HG02852 (cell line): ENCODE results near the gene JMJD1C.
A peak's percentile ranks its signal among the peaks of the same experiment; 100 is the strongest.
"Not testable (repeated sequence)": the region's sequence is repeated elsewhere in the genome, so short reads cannot be mapped to it uniquely, and the experiment has no call there.

Experiments
- ATAC-seq: cut with Tn5 transposase; IDR thresholded peaks from one replicate; pipeline ENCODE4 v1.9.1; 2021; ENCODE audit warnings: mild to moderate bottlenecking, moderate library complexity; ENCODE audit not compliant: unreplicated experiment

The JMJD1C gene

DNA sequence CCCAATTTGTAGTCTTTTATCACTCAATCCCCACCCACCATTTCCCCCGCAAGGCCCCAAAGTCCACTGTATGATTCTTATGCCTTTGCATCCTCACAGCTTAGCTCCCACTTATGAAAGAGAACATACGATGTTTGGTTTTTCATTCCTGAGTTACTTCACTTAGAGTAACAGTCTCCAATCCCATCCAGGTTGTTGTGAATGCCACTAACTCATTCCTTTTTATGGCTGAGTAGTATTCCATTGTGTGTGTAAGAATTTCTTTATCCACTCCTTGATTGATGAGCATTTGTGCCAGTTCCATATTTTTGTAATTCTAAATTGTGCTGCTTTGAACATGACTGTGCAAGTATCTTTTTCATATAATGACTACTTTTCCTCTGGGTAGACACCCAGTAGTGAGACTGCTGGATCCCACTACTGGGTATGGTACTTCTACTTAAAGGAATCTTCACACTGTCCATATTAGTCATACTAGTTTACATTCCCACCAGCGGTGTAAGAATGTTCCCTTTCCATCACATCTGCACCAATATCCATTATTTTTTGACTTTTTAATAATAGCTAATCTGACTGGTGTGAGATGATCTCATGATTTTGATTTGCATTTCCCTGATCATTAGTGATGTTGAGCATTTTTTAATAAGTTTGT is 152.6 kb downstream of the JMJD1C start:
- no peak for ATAC-seq

DNA sequence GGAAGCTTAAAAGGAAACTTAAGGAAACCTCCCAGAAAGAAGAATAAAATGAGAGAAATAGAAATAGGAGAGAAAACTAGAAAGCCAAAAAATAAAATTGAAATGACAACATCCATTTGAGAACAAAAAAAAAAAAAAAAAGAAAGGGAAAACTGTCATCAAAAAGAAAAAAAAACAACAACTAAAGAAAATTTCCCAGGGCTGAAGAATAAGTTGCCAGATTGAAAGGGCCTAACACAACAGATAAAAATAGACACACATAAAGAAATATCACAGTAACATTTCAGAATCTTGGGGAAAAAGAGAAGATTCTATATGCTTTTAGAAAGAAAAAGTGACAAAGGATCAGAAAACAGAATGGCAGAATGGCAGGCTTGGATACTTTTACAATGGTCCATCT is 157.1 kb downstream of the JMJD1C start:
- no peak for ATAC-seq

DNA sequence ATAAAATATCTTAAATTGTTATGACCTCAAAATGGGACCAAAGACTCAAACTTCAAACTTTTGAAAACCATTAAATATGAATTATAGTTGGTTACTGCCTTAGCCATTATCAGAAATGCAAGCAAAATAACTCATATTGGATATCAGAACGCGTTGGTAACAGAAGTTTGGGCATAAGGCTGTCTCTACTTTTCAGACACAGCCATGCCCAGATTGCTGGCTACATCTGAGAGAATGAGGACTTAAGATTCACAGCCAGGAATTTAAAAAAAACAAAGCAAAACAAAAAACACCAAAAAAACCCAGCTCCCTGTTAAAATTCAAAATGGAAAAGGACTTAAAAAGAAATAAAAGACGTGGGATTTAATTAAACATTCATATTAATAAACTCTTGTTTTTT is 161.6 kb downstream of the JMJD1C start:
- no peak for ATAC-seq

DNA sequence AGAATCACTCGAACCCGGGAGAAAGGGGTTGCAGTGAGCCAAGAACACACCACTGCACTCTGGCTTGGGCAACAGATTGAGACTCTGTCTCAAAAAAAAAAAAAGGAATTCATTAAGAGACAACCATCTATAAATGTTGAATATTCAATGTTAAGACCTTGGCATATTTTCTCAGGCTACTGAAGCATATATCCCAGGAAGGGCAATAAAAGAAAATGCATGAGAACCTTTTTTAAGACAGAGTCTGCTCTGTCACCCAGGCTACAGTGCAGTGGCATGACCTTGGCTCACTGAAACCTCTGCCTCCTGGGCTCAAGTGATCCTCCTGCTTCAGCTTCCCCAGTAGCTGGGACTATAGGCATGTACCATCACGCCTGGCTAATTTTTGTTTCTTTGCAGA is 165.0 kb downstream of the JMJD1C start:
- ATAC-seq = no peak

DNA sequence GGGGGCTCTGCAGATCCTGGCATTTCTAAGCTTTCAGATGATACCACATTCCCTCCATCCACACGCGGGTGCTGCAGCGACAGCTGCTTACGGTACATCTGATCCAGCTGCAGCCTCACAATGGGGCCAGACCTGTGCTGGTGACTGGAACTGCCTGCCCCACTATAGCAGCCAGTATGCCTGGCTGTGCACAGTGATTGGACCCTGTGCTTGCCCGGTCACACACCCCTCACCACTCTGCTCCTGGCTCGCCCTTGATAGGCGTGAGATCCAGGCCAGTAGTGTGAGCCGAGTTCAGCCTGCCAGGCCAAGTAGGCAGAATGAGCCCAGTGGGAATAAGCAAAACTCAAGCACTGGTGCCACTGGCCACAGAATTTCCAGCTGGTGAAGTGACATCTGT is 167.8 kb downstream of the JMJD1C start:
- no peak for ATAC-seq

DNA sequence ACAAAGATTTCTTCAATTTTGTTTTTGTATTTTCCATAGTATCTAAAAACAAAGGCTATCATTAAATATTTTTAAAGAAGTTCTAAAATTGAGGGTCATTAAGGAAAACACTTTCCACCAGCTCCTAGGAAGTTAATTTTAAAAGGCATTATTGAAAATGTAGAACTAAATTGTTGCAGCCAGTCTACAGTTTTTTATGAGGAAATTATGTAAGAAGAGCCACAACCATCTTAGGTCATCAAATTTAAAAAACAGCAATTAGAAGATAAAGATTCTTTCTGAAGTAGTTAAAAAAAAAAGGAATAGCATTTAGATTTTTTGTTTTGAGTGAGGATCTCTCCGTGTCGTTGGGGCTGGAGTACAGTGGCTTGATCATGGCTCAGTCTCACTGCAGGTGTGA is 171.0 kb downstream of the JMJD1C start:
- no peak for ATAC-seq

DNA sequence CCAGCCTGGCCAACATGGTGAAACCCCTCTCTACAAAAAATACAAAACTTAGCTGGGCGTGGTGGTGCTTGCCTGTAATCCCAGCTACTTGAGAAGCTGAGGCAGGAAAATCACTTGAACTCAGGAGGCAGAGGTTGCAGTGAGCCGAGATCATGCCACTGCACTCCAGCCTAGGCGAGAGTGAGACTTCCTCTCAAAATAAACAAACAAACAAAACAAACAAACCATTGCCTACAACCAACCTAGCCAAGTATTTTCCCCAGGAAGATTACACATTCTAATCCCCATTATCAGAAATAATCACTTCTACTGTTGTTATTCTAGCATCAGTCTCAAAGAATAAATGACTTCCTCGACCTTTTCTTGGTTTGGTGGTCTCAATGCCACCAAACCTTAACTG is 172.9 kb downstream of the JMJD1C start:
- ATAC-seq = not testable (repeated sequence)

DNA sequence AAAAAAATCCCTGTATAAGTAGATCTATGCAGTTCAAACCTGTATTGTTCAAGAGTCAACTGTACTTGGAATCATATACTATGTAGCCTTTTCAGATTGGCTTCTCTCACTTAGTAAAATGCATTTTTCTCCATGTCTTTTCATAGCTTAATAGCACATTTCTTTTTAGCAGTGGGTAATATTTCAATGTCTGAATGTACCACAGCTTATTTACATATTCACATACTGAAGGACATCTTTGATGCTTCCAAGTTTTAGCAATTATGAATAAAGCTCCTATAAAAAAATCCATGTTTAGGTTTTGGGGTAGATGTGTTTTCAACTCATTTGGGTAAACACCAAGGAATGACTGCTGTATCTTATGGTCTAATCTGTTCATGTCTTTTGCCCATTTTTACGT is 177.6 kb downstream of the JMJD1C start:
- no peak for ATAC-seq

DNA sequence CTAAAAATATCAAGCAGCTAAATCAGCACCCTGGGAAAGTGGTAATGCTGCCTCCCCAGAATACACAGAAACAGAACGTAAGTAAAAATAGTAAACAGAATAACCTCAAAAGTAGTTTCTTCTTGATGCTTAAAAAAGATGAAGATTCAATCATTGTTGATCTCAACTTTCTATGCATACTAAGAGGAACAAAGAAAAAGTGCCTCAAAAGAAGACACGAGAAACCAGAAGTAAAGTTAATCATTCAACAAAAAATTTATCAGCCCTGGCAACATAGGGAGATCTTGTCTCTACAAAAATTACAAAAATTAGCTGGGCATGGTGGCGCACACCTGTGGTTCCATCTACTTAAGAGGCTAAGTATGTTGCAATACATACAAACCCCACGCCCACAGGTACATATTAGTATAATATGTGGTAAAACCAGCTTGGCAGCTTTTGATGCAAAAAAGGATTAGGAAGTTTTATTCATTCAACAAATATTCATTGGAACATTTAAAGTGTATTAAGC is 179.0 kb downstream of the JMJD1C start:
- peak; percentile 85 for ATAC-seq

DNA sequence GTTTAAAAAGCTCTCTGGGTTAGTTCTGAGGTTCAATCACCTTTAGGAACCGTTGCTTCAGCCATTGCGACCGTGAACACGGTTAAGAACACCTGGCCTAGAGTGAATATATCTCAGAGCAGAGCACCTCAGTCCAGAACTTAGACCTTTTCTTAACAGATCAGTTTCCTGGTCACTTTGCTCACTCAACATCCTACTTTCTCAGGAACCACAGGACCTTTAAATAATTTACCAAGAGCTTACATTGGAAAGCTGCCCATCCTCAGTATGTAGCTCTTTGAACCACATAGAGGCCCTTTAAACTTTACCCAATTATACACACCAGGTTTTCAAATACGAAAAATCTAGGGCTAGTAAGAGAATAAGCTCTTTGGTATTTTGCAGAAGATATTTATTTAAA is 179.4 kb downstream of the JMJD1C start:
- peak; percentile 48 for ATAC-seq

DNA sequence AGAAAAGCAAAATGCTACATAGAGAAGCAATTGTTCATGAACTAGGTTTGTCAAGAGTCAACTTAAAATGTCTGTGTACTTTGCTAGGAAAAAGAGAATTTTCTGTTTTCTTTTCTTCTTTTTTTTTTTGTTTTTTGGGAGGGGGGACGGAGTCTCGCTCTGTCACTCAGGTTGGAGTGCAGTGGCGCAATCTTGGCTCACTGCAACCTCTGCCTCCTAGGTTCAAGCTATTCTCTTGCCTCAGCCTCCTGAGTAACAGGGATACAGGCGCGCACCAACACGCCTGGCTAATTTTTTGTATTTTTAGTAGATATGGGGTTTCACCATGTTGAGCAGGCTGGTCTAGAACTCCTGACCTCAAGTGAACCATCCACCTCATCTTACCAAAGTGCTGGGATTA is 181.9 kb downstream of the JMJD1C start:
- ATAC-seq = not testable (repeated sequence)

DNA sequence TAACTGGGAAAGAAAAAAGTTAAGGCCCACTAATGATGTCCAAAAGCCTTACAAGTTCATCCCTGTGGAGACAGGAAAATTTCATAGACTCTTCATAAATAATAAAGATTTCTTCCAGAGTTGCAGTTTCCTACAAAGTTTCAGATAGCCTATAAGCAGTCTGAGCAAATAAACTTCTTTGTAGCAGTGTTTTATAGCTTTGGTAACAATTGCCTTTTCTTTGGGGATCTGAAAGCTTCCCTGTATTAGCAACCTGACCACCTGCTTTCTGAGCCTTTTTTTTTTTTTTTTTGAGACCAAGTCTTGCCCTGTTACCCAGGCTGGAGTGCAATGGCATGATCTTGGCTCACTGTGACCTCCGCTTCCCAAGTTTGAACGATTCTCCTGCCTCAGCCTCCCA is 182.7 kb downstream of the JMJD1C start:
- no peak for ATAC-seq

DNA sequence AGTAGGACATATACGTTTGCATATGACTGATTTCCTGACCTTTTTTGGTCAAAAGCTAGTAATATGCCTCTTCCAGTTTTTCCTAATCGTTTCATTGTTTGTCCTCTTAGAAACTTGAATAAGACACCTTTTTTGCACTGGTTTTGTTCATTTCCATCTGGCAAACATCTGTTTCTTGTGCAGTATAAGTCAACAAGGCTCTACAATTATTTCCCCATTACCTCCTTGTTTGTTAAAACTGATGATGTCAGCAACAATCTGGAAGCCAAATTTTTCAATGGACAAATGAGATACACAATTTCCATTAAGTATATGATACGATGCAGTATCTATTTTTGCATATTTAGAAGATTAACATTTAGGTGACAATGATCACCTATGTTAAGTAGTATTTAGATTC is 183.8 kb downstream of the JMJD1C start:
- ATAC-seq = no peak

DNA sequence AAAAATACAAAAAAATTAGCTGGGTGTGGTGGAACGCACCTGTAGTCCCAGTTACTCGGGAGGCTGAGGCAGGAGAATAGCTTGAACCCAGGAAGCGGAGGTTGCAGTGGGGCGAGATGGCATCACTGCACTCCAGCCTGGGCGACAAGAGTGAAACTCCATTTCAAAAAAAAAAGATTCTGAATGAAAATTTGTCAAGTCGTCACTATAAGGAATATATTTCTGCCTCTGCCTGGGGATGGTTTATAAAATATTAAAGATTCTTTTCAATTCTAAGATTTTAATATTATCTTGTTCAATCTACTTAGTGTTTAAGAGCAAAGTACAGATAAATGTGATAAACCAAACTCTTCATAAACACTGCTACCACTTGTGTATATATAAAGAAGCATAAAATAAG is 185.4 kb downstream of the JMJD1C start:
- no peak for ATAC-seq

DNA sequence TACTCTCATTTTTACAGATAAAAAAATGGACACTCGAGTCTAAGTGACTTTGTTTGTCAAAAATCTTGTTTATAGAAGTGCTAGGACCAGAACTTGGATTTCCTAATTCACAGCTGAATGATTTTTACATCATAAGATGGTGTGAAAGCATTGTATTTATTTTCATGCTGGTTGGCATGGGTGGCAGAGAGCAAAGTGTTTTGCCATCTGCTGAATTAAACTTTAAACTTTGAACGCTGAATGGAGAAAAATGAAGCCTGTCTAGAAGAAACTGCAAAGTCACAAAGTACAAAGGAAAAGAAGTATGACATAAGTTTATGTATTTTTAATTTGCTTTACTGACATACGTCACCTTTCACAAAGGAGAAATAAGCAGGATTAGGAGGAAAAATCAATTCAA is 190.7 kb downstream of the JMJD1C start:
- no peak for ATAC-seq

DNA sequence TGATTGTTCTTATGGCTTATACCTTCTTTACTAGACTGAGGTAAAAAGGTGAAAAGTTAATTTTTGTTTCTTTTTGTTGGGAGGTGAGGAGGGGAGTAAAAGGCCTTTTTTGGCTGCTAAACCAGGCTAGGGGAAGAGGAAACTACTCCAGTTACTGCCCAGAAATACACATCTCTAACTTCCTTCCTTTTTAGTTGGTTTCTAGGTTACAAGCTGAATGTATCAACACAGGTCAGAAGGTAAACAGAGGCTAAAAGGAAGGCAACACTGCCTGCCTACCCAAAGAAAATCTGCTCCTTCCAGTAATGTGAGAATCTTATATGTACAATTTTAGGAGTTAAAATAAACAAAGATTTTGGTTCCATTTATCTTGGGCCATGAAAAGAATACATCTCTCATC is 192.2 kb downstream of the JMJD1C start:
- no peak for ATAC-seq

DNA sequence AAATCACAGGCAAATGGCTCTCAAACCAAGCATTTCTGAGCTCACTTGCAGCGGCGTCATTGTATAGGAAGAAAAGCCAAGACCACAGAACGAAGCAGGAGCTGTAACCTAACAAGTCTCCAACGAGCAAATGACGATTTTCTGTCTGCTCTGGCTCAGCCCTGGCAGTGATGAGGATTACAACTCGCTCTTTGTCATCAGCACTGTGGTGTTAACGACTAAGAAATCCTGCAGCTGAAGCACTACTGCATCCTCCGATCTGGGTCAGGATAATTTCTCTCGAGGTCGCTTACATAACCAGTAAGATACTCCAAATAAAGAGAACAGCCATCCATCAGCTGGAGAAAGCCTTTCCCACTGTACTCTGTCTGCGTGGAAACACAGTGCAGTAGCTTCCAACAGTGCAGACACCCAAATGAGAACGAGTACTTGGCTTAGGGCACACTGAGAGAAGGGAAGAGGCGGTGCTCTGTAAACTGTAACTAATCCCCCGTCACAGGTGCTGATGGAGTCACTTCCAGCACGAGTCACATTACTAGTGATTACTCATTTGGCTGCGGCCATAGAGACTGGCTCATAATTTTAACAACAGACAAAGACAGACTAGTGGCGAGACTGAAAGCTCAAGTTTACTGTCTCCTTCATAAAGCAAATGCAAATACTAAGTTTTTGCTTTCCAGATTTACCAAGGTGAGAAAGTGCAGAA is 196.8 kb downstream of the JMJD1C start:
- peak; percentile 96 for ATAC-seq

DNA sequence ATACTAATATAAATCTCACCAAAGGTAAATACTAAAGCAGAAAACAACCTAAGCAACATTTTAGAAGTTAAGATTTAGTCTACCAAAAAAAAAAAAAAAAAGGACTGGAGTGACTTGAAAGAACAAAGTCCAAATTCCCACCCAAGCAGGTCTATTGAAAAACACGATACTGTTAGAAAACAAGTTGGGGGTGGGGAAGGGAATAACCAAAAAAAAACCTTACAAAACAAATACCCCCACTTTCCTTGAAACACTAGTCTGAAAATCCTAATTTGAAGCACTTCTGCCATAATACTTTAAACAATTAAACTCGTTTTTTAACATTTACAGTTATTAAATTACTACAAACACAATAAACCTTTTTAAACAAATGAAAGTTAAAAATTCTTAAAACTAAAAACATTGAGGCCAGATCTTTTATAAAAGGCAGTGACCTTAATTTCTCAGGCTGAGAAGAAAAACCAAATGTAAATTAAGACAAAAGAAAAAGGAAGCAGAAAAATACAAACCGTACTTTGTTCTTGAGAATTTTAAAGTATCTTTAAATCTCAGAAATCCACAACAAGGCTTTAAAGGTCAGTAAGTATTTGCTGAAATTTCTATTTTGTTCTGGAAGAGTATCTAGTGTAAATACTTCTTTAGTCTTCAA is 197.5 kb downstream of the JMJD1C start:
- no peak for ATAC-seq

DNA sequence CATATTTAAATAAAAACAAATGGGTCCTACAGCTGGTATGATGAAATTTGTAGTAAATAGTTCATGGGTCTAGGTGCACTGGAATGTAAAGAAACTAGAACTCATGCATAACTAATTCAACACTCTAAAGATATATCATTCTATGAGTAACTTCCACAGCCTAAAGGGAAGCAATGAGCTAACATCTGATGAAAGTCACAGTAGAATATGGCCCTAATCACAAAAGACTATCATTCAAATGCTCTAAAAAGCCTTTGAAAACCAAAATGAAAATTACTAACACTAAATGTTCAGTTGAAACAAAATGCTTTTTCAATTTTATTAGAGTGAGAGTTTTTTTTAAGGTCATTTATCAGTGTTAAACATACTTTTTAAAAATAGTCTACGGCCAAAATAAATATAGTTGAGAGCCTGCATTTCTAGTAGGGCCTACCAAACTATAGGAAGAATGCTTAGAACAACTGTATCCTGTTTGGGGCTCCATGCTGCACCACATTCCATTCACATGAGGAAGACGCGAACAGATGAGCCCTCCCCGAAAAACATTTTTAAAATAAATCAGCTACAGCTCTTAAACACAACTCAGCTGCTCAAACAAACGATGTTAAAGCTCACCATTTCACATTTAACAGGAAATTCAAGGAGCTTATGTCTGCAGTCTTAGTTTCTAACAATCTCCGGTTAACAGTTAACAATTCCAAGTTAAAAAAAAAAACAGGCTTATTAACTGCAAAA is 198.2 kb downstream of the JMJD1C start:
- ATAC-seq = no peak

DNA sequence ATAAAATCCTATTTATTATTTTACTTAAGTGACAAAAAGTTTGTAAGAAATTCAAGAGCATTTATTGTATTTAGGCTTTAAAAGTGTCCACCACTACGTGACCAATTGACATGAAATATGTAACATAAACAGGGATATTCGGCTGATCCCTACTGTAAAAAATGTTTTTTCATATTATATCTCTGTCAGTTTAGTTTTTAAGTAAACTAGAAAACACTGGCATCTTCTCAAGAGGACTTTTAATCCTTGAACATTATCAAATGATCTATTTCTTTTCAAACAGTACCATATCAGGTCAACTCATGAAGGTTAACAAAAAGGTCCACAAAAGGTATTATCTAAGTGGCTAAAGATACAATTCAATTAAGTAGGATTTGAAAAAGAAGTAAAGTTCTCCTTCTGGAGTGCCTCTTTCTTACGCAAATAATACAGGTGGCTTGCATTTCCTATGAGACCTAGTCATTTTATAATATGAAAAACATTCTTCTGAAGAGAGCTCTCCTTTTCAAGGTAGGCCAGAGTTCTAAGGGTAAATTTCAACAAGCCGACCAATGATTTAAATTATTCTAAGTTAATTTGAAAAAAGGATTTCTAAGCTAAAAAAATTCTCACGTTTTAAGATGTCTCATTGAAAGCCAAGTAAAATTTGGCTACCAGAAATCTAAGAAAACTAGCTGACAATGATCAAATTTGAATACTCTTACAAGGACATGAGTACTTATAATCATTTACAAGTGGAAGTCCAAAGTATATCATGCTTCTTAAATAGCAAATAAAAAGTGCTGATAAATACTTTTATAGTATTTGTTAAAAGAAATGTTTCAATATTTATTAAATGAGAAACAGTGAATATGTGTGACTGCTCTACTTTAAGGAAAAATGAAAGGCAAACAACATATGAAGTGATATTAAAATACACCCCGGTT is 199.1 kb downstream of the JMJD1C start:
- no peak for ATAC-seq
